ENCODE measurements around the gene MYCN. TPM values are rescaled to one million over a fixed set of nuclear protein-coding genes. Genes with fewer than 3 reads are reported as not detected.

The MYCN gene
- total RNA-seq, 1 experiment from 2014 or later: 68.3 TPM

DNA sequence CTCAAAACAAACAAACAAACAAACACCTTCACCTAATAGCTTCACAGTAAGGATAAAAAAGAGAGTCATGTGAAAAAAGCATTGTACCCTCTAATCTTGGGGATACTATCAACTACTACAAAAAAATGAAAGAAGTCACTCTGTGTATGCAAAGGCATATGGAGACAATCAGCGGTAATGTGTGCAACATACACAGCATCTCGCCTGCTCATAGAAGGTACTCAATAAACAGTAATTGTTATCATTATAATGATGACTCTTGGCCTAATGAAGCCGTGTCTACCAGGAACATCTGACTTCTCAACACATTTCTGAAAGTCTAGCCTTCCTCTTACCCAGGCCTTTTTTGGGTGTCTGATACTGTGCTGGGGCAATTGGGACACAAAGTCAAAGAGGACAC, 55.3 kb downstream of the MYCN start (continued):
- TF ChIP-seq, protein P1, sequence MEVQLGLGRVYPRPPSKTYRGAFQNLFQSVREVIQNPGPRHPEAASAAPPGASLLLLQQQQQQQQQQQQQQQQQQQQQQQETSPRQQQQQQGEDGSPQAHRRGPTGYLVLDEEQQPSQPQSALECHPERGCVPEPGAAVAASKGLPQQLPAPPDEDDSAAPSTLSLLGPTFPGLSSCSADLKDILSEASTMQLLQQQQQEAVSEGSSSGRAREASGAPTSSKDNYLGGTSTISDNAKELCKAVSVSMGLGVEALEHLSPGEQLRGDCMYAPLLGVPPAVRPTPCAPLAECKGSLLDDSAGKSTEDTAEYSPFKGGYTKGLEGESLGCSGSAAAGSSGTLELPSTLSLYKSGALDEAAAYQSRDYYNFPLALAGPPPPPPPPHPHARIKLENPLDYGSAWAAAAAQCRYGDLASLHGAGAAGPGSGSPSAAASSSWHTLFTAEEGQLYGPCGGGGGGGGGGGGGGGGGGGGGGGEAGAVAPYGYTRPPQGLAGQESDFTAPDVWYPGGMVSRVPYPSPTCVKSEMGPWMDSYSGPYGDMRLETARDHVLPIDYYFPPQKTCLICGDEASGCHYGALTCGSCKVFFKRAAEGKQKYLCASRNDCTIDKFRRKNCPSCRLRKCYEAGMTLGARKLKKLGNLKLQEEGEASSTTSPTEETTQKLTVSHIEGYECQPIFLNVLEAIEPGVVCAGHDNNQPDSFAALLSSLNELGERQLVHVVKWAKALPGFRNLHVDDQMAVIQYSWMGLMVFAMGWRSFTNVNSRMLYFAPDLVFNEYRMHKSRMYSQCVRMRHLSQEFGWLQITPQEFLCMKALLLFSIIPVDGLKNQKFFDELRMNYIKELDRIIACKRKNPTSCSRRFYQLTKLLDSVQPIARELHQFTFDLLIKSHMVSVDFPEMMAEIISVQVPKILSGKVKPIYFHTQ (CRISPR knock-in tag; IDR thresholded peaks at IDR 0.05): no peak
- TF ChIP-seq KAT7 (CRISPR knock-in tag; IDR thresholded peaks at IDR 0.05; ENCODE audit: borderline replicate concordance) (no peak), GRHL2 (CRISPR knock-in tag; IDR thresholded peaks at IDR 0.05; ENCODE audit: insufficient replicate concordance, severe bottlenecking) (no peak)
- TF ChIP-seq, protein P2, sequence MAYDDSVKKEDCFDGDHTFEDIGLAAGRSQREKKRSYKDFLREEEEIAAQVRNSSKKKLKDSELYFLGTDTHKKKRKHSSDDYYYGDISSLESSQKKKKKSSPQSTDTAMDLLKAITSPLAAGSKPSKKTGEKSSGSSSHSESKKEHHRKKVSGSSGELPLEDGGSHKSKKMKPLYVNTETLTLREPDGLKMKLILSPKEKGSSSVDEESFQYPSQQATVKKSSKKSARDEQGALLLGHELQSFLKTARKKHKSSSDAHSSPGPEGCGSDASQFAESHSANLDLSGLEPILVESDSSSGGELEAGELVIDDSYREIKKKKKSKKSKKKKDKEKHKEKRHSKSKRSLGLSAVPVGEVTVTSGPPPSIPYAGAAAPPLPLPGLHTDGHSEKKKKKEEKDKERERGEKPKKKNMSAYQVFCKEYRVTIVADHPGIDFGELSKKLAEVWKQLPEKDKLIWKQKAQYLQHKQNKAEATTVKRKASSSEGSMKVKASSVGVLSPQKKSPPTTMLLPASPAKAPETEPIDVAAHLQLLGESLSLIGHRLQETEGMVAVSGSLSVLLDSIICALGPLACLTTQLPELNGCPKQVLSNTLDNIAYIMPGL (CRISPR knock-in tag; IDR thresholded peaks at IDR 0.05): no peak
- TF ChIP-seq, protein P3, sequence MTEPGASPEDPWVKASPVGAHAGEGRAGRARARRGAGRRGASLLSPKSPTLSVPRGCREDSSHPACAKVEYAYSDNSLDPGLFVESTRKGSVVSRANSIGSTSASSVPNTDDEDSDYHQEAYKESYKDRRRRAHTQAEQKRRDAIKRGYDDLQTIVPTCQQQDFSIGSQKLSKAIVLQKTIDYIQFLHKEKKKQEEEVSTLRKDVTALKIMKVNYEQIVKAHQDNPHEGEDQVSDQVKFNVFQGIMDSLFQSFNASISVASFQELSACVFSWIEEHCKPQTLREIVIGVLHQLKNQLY (CRISPR knock-in tag; IDR thresholded peaks at IDR 0.05): no peak

All from WTC11 (cell line).